MV-4-11 (cell line): ENCODE measurements around the gene GPR22.

Experiments used
- DNase-seq: peaks from one replicate; lab custom pipeline; 2025; lab: John Stamatoyannopoulos, UW

Gene GPR22

DNA sequence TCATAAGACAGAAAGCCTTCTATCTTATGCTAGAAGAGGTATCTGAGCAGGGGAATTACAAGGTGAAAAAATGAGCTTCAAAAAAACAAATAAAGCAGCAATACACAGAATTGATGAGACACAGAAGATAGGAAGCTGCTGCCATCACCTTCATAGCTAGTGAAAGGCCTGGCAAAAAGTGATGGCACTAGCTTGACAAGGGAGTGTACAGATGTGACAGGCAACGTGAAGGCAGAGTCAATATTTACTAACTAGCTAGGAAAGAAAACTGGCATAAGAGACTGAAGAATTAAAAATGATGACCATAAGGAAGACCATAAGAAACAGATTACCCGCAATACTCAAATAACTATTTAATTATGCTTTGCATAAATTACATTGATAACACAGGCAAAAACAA, 9.4 kb downstream of the GPR22 start:
- no peak for DNase-seq

- DNase-seq, result no peak
Measured at GRCh38 chr7:107480932-107481331, 11.1 kb downstream of the GPR22 start.

- no peak for DNase-seq
Measured at GRCh38 chr7:107482571-107482970, 12.7 kb downstream of the GPR22 start.

GRCh38 chr7:107486041-107486440, 16.2 kb downstream of the GPR22 start:
- DNase-seq, result peak; percentile 4

DNA sequence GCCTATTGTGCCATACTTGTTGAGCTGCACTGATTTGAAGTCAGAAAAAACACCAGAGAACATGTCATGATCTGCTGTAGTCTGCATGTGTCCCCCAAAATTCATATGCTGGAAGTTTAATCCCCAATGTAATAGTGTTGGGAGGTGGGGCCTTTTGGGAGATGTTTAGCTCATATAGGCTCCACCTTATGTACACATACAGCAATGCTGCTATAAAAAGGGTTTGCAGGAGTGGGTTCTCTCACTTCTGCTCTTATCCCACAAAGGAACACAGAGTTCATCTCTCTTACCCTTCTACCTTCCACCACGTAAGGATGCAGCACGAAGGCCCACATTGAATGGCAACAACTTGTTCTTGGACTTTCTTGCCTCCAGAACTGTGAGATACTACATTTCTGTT, 23.0 kb downstream of the GPR22 start:
- no peak for DNase-seq

DNA sequence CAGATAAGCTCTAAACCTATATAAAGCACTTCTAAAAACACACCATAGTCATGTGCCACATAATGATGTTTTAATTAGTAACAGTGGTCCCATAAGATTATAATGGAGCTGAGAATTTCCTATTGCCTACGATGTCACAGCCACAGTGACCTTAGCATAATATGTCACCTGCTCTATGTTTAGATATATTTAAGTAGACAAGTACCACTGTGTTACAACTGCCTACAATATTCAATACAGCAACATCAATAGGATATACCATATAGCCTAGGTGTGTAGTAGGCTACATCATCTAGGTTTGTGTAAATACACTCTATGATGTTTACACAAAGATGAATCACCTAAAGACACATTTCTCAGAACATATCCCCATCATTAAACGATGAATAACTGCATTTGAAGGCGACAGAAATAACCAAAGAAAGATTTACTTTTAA, 24.5 kb downstream of the GPR22 start:
- DNase-seq, result no peak

GRCh38 chr7:107494884-107495283, 25.0 kb downstream of the GPR22 start:
- DNase-seq, result no peak

- peak; percentile 8 for DNase-seq
Measured at GRCh38 chr7:107495516-107495915, 25.7 kb downstream of the GPR22 start.

DNA sequence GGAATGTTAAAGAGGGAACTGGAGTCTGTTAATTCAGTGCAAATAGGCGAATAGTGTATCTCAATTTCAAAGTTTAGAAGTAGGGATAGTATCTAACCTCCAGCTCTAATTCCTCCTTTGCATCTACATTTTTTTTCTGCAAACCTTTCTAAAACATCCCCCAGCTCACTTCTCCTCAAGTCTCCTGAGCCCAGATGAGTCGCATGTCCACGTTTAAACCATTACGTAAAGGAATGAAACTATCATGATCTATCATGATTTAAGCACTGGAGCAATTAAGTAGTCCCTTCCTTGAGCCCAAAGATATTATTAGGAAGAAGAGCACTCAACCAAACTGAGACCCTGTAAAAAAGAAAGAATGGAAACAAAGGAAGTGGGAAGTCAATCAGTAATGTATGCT, 29.9 kb downstream of the GPR22 start:
- no peak for DNase-seq

- peak; percentile 40 for DNase-seq
Measured at GRCh38 chr7:107501593-107501992, 31.7 kb downstream of the GPR22 start.

DNA sequence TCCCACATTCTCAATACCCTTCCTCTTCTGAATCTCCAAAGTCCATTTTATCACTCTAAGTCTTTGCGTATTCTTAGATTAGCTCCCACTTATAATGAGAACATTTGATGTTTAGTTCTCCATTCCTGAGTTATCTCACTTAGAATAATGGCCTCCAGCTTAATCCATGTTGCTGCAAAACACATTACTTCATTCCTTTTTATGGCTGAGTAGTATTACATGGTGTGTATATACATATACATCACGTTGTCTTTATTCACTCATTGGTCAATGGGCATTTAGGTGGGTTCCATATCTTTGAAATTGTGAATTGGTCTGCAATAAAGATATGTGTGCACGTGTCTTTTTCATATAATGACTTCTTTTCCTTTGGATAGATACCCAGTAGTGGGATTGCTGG, 32.3 kb downstream of the GPR22 start:
- no peak for DNase-seq

DNA sequence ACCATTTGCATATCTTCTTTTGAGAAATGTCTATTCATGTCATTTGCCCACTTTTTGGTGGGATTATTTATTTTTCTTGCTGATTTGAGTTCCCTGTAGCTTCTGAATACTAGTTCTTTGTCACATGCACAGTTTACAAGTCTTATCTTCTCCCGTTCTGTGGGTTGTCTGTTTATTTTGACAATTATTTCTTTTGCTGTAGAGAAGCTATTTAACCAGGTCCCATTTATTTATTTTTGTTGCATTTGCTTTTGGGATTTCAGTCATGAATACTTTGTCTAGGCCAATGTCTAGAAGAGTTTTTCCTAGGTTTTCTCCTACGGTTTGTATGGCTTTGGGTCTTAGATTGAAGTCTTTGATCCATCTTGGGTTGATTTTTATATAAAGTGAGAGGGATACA, 32.9 kb downstream of the GPR22 start:
- DNase-seq, result no peak

- DNase-seq, result no peak
Measured at GRCh38 chr7:107503687-107504086, 33.8 kb downstream of the GPR22 start.

DNA sequence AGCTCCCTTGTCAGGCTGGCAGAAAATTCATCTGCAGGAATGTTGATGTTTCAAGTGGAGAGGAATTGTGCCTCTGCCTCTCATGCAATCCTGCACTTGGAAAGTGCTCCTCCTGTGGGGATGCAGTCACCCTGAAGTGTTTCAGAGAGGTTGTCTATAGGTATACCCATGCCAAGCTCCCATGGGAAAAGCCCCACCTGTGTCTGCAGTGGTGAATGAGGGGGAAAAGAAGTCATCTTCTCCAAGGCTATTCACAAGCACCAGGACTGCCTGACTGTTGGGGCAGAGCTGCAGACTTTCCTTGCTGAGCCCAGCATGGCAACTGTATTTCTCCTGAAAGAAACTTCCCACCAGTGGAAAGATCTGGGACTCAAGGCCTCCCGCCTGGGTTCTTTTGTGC, 35.5 kb downstream of the GPR22 start:
- DNase-seq, result no peak

DNA sequence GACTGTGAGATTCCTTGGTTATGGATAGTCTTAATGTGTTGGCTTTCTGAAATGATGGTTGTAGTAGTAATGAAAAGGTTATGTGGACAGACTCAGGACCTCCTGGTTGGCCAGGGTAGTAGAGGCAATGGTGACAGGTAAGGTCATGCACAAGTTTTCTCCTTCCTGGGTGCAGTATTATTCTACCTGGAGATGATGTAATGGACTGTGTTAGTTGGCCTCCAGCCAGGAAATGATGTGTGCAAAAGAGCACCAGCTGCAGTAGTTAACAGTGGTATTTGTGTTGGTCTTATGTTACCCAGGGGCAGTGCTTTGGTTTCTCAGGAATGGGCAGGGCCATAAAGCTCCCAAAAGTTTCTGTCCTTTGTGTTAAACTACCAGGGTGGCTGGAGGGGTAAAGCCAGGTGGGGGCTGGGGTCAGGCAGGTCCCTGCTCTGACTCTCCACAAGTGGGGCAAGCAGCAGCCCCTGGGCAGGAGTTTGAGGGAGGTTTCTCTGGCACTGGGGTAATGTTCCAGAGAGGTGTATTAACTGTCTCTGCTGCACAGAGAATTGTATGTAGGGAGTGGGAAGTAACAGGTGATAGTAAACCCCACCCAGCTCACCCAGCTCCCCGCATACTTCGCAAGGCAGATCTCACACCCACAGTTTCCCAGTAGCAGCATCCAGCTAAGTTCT, 36.3 kb downstream of the GPR22 start:
- peak; percentile 2 for DNase-seq

- DNase-seq, result peak; percentile 81
Measured at GRCh38 chr7:107506674-107507339, 37.0 kb downstream of the GPR22 start.
